Liver (tissue), 3 donors: ENCODE measurements around the gene MTX1.
"Not testable (repeated sequence)": the region's sequence is repeated elsewhere in the genome, so short reads cannot be mapped to it uniquely, and the experiment has no call there.

Source experiments
- FOXA2 ChIP-seq: IDR thresholded peaks from 2 replicates; pipeline ENCODE4 v1.6.1; 2016; ENCODE audit warnings: antibody characterized with exemption
- NR2F2 ChIP-seq: IDR thresholded peaks from 2 replicates; pipeline ENCODE4 v1.6.1; 2016; ENCODE audit warnings: antibody characterized with exemption
- RXRA ChIP-seq, 2 donors: IDR thresholded peaks; 2 replicates each; pipeline ENCODE4 v1.6.1; 2017 to 2018; ENCODE audit warnings: antibody characterized with exemption in 2 of 2, mild to moderate bottlenecking in 1 of 2
- TF ChIP-seq, protein P1 (sequence below): fragments of 150-350 bp; IDR thresholded peaks from 2 replicates; pipeline ENCODE4 v1.5.1; 2017; ENCODE audit warnings: improper control_type of control experiment, low read depth, low read length; ENCODE audit not compliant: missing input control
- donor health status: healthy.
- donor health status: healthy.

- TF ChIP-seq, protein P1, sequence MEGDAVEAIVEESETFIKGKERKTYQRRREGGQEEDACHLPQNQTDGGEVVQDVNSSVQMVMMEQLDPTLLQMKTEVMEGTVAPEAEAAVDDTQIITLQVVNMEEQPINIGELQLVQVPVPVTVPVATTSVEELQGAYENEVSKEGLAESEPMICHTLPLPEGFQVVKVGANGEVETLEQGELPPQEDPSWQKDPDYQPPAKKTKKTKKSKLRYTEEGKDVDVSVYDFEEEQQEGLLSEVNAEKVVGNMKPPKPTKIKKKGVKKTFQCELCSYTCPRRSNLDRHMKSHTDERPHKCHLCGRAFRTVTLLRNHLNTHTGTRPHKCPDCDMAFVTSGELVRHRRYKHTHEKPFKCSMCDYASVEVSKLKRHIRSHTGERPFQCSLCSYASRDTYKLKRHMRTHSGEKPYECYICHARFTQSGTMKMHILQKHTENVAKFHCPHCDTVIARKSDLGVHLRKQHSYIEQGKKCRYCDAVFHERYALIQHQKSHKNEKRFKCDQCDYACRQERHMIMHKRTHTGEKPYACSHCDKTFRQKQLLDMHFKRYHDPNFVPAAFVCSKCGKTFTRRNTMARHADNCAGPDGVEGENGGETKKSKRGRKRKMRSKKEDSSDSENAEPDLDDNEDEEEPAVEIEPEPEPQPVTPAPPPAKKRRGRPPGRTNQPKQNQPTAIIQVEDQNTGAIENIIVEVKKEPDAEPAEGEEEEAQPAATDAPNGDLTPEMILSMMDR: not testable (repeated sequence)
- TF ChIP-seq FOXA2; NR2F2; RXRA (IDR thresholded peaks at IDR 0.05): not testable (repeated sequence)
Measured at GRCh38 chr1:155220211-155220965, 11.9 kb downstream of the MTX1 start.
